SU-DHL-6 (cell line): Measurements from ENCODE around the gene B3GALT5.

ENCODE experiments used
- H2AFZ ChIP-seq: fragments of 200-600 bp; sonication (generic); 2 replicates; pipeline ENCODE4 v1.6.1; 2014; ENCODE audit warnings: low read depth, mild to moderate bottlenecking, moderate library complexity, mixed read lengths, antibody characterized with exemption, low read length; ENCODE audit not compliant: severe bottlenecking
- H3F3A ChIP-seq: fragments of 200-600 bp; shearing (Covaris generic); 2 replicates; pipeline ENCODE4 v1.6.0; 2016; ENCODE audit warnings: antibody characterized with exemption, mild to moderate bottlenecking; ENCODE audit not compliant: insufficient read depth
- H3K27ac ChIP-seq: fragments of 200-600 bp; sonication (generic); 2 replicates; pipeline ENCODE4 v1.5.1; 2016; ENCODE audit warnings: low read depth, mild to moderate bottlenecking, low read length, moderate library complexity, mixed read lengths
- H3K27me3 ChIP-seq: fragments of 200-600 bp; sonication (generic), shearing (Covaris generic); 2 replicates; pipeline ENCODE4 v1.6.0; 2014; ENCODE audit warnings: mild to moderate bottlenecking, low read length
- H3K36me3 ChIP-seq: fragments of 200-600 bp; sonication (generic); 2 replicates; pipeline ENCODE4 v1.6.1; 2014; ENCODE audit warnings: mild to moderate bottlenecking, low read length, mixed read lengths
- H3K4me2 ChIP-seq: fragments of 300-600, 200-600 bp; shearing (Covaris generic), sonication (generic); 2 replicates; pipeline ENCODE4 v1.6.0; 2014; ENCODE audit warnings: low read length, low read depth, mild to moderate bottlenecking; ENCODE audit not compliant: poor library complexity, severe bottlenecking
- H3K4me3 ChIP-seq: fragments of 200-600 bp; sonication (generic); 2 replicates; pipeline ENCODE4 v1.5.1; 2014; ENCODE audit warnings: antibody characterized with exemption, low read length, mild to moderate bottlenecking, mixed read lengths; ENCODE audit not compliant: insufficient read depth, poor library complexity, severe bottlenecking
- H3K79me2 ChIP-seq: fragments of 200-600 bp; sonication (generic); 2 replicates; pipeline ENCODE4 v1.6.1; 2014; ENCODE audit warnings: mild to moderate bottlenecking, low read length, moderate library complexity; ENCODE audit not compliant: insufficient read depth
- H3K9ac ChIP-seq: fragments of 200-600 bp; sonication (generic); 2 replicates; pipeline ENCODE4 v1.7.0; 2014; ENCODE audit warnings: mild to moderate bottlenecking, low read length
- H3K9me2 ChIP-seq: fragments of 200-600 bp; sonication (generic); replicated peaks from 2 replicates; pipeline ENCODE4 v1.6.1; 2014; ENCODE audit warnings: low read length; ENCODE audit not compliant: insufficient read depth
- H3K9me3 ChIP-seq: fragments of 200-600 bp; sonication (generic); 2 replicates; pipeline ENCODE4 v1.6.1; 2014; ENCODE audit warnings: low read length, mixed read lengths; ENCODE audit not compliant: insufficient read depth
- H4K20me1 ChIP-seq: fragments of 200-600 bp; sonication (generic); 2 replicates; pipeline ENCODE4 v1.6.1; 2014; ENCODE audit warnings: low read depth, mild to moderate bottlenecking, antibody characterized with exemption, low read length, moderate library complexity, mixed read lengths
- CTCF ChIP-seq: fragments of 200-600 bp; sonication (generic); IDR thresholded peaks from one replicate; pipeline ENCODE4 v1.5.1; 2017; ENCODE audit warnings: antibody characterized with exemption, mild to moderate bottlenecking, low read length, moderate library complexity; ENCODE audit not compliant: insufficient read depth, poor library complexity, severe bottlenecking
- EZH2phosphoT487 ChIP-seq: fragments of 200-600 bp; sonication (generic), shearing (Covaris generic); conservative IDR thresholded peaks from 2 replicates; pipeline ENCODE4 v1.6.1; 2018; ENCODE audit warnings: mild to moderate bottlenecking, antibody characterized with exemption, low read length, moderate library complexity, mixed read lengths

The B3GALT5 gene

DNA sequence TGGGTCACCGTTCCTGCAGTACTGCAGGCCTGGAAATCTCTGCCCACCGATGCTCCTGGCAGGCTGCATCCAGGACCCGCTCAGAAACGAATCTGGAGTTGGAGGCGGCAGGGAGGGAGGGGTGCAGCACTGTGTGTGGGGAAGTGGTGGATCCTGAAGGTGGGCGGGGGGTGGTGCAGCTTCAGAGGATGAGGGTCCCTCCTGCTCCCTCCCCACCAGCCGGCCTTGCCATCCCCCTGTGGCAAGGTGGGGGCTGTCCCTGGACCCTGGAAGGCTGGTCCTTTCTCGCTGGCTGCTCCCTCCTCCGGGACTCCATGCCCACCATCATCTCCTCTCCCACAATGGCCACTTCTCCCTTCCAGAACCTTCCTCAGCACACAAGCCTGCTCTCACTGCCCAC lies 60.4 kb downstream of the B3GALT5 start:
- H3K4me3 ChIP-seq = no peak overlapping the region
- H3K4me2 ChIP-seq = no peak overlapping the region
- H3F3A ChIP-seq = no peaks in the 10 kb centered on the region
- H4K20me1 ChIP-seq = no peaks in the 10 kb centered on the region
- H2AFZ ChIP-seq = no peak overlapping the region
- TF ChIP-seq CTCF = no peak
- no peak for TF ChIP-seq EZH2phosphoT487
- H3K36me3 ChIP-seq = no peaks in the 10 kb centered on the region
- no peaks in the 10 kb centered on the region for H3K9me2 ChIP-seq
- H3K9ac ChIP-seq = no peak overlapping the region
- no peaks in the 10 kb centered on the region for H3K27me3 ChIP-seq
- no peak overlapping the region for H3K27ac ChIP-seq
- no peaks in the 10 kb centered on the region for H3K9me3 ChIP-seq
- H3K79me2 ChIP-seq = no peaks in the 10 kb centered on the region

DNA sequence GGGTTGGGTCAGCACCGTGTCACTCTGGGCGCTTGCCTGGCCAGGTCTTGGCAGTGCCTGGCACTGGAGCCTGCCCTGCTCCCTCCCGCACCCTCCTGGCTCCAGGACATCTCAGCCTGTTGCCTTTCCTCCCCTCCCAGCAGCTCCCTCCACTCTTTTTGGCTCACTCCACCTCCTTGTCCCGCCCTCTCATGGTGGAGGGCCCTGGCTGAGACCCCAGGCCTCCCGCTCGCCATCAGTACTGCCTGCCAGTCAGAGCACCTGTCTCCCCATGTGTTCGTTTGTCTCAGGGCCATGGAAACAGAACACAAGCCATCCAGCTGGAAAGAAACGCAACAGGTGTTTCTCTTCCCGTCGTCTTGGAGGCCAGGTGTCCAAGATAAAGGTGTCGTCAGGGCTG lies 61.0 kb downstream of the B3GALT5 start:
- Histone ChIP-seq H3K79me2 (no peaks in the 10 kb centered on the region), H2AFZ (no peak overlapping the region), H4K20me1 (no peaks in the 10 kb centered on the region), H3K4me2 (no peak overlapping the region), H3K27me3 (no peaks in the 10 kb centered on the region), H3K4me3 (no peak overlapping the region), H3K9ac (no peak overlapping the region), H3K36me3 (no peaks in the 10 kb centered on the region), H3F3A (no peaks in the 10 kb centered on the region), H3K9me3 (no peaks in the 10 kb centered on the region), H3K9me2 (no peaks in the 10 kb centered on the region), H3K27ac (no peak overlapping the region)
- TF ChIP-seq EZH2phosphoT487 (no peak), CTCF (no peak)

GRCh38 chr21:39674801-39675200 lies 62.1 kb downstream of the B3GALT5 start:
- no peak overlapping the region for H2AFZ ChIP-seq
- H3K79me2 ChIP-seq = no peaks in the 10 kb centered on the region
- no peaks in the 10 kb centered on the region for H3K9me3 ChIP-seq
- H4K20me1 ChIP-seq = no peaks in the 10 kb centered on the region
- no peak overlapping the region for H3K27ac ChIP-seq
- no peaks in the 10 kb centered on the region for H3K27me3 ChIP-seq
- H3K36me3 ChIP-seq = no peaks in the 10 kb centered on the region
- no peak overlapping the region for H3K4me2 ChIP-seq
- TF ChIP-seq EZH2phosphoT487 (no peak), CTCF (no peak)
- no peak overlapping the region for H3K9ac ChIP-seq
- H3K9me2 ChIP-seq = no peaks in the 10 kb centered on the region
- H3F3A ChIP-seq = no peaks in the 10 kb centered on the region
- no peak overlapping the region for H3K4me3 ChIP-seq

- Histone ChIP-seq H3K9me3 (no peaks in the 10 kb centered on the region), H3K4me2 (no peak overlapping the region), H4K20me1 (no peaks in the 10 kb centered on the region), H3K4me3 (no peak overlapping the region), H3K9ac (no peak overlapping the region), H3K79me2 (no peaks in the 10 kb centered on the region), H2AFZ (no peak overlapping the region), H3K36me3 (no peaks in the 10 kb centered on the region), H3K9me2 (no peaks in the 10 kb centered on the region), H3K27ac (no peak overlapping the region), H3K27me3 (no peaks in the 10 kb centered on the region), H3F3A (no peaks in the 10 kb centered on the region)
- TF ChIP-seq CTCF = no peak
- TF ChIP-seq EZH2phosphoT487 = no peak
Measured at GRCh38 chr21:39675590-39675989, 62.9 kb downstream of the B3GALT5 start.
